Stimulated activated CD8-positive, alpha-beta memory T cell treated with anti-CD3 and anti-CD28 coated beads, Interleukin-12 subunit alpha, Interleukin-12 subunit beta, amount 100 ng/mL, for 4 hours (primary cell): Measurements from ENCODE around the gene OR52N2.

Source experiments
- DNase-seq: peaks from one replicate; pipeline ENCODE4 v3.0.0-alpha.2; 2020; ENCODE audit warnings: low read depth

The OR52N2 gene

GRCh38 chr11:5808500-5809121, at the start of gene OR52N2:
Gene OR52N2, plus strand, starts transcription at chr11:5808924. Its CDS starts 11,412 bp downstream, at chr11:5820336.
- peak; percentile 37 for DNase-seq

GRCh38 chr11:5767056-5767455, 41.7 kb upstream of the OR52N2 start:
- DNase-seq: no peak

GRCh38 chr11:5783255-5783654, 25.5 kb upstream of the OR52N2 start, which contains the start of gene OR52N5:
Gene OR52N5, minus strand, starts transcription at chr11:5783355. Its CDS starts 4,721 bp downstream, at chr11:5778634.
- no peak for DNase-seq

- no peak for DNase-seq
Measured at GRCh38 chr11:5791165-5791564, 17.6 kb upstream of the OR52N2 start, which contains the start of gene OR52N1. Gene OR52N1, minus strand, starts transcription at chr11:5791265. Its CDS starts 2,449 bp downstream, at chr11:5788816.

GRCh38 chr11:5796541-5796940, 12.2 kb upstream of the OR52N2 start:
- no peak for DNase-seq

GRCh38 chr11:5803982-5804381, 4.7 kb upstream of the OR52N2 start:
- no peak for DNase-seq

- no peak for DNase-seq
Measured at GRCh38 chr11:5807580-5807979, 1.1 kb upstream of the OR52N2 start.

GRCh38 chr11:5809122-5809519, 397 bp downstream of the OR52N2 start:
- no peak for DNase-seq

GRCh38 chr11:5809905-5810795, 1.4 kb downstream of the OR52N2 start:
- DNase-seq: no peak

GRCh38 chr11:5815534-5815933, 6.8 kb downstream of the OR52N2 start:
- DNase-seq: no peak

GRCh38 chr11:5818245-5818886, 9.6 kb downstream of the OR52N2 start:
- no peak for DNase-seq

- DNase-seq: no peak
Measured at GRCh38 chr11:5831196-5831829, 22.6 kb downstream of the OR52N2 start.

GRCh38 chr11:5833446-5833845, 24.7 kb downstream of the OR52N2 start:
- DNase-seq: no peak

- DNase-seq: no peak
Measured at GRCh38 chr11:5837695-5838094, 29.0 kb downstream of the OR52N2 start.

GRCh38 chr11:5841797-5842196, 33.1 kb downstream of the OR52N2 start, which contains the start of gene OR52E6:
Gene OR52E6, minus strand, starts transcription at chr11:5841897. Its CDS starts 0 bp downstream, at chr11:5841897.
- no peak for DNase-seq

- DNase-seq: no peak
Measured at GRCh38 chr11:5846701-5847100, 38.0 kb downstream of the OR52N2 start.

GRCh38 chr11:5847711-5848110, 39.0 kb downstream of the OR52N2 start:
- DNase-seq: no peak

GRCh38 chr11:5851002-5851401, 42.3 kb downstream of the OR52N2 start:
- no peak for DNase-seq

- no peak for DNase-seq
Measured at GRCh38 chr11:5857590-5857989, 48.9 kb downstream of the OR52N2 start, which contains the start of gene OR52E8. Gene OR52E8, minus strand, starts transcription at chr11:5857690. Its CDS starts 0 bp downstream, at chr11:5857690.

GRCh38 chr11:5865826-5866225, 57.1 kb downstream of the OR52N2 start:
- DNase-seq: no peak
